ENCODE results near the gene ARL9.

Gene ARL9

GRCh38 chr4:56466910-56467283 lies 38.7 kb upstream of the ARL9 start:
- no peak for DNase-seq (ENCODE audit: low read depth)

GRCh38 chr4:56467284-56468096 lies 38.1 kb upstream of the ARL9 start, which contains the start of gene SRP72:
SRP72 (plus strand) TSS chr4:56467617; CDS start chr4:56467636, 19 bp downstream.
- no peak for TF ChIP-seq CTCF (IDR thresholded peaks at IDR 0.05; ENCODE audit: control insufficient read depth, insufficient read depth, low read depth, low read length, missing control alignments)
- peak; percentile 55 for DNase-seq (ENCODE audit: low read depth)
- peak within 1 kb of the TSS; percentile 90 for H3K4me3 ChIP-seq (ENCODE audit: control insufficient read depth, low read depth, low read length)

More at GRCh38 chr4:56466910-56467283, 38.7 kb upstream of the ARL9 start:
- no peak for TF ChIP-seq CTCF (IDR thresholded peaks at IDR 0.05; ENCODE audit: control insufficient read depth, insufficient read depth, low read depth, low read length, missing control alignments)
- peak overlapping the region; percentile 90 for H3K4me3 ChIP-seq (ENCODE audit: control insufficient read depth, low read depth, low read length)

GRCh38 chr4:56468097-56468422 lies 37.5 kb upstream of the ARL9 start:
- DNase-seq (ENCODE audit: low read depth) = no peak

GRCh38 chr4:56469489-56470210 lies 35.9 kb upstream of the ARL9 start:
- H3K4me3 ChIP-seq (ENCODE audit: control insufficient read depth, low read depth, low read length) = no peak overlapping the region
- DNase-seq (ENCODE audit: low read depth) = no peak
- no peak for TF ChIP-seq CTCF (IDR thresholded peaks at IDR 0.05; ENCODE audit: control insufficient read depth, insufficient read depth, low read depth, low read length, missing control alignments)

More at GRCh38 chr4:56468097-56468422, 37.5 kb upstream of the ARL9 start:
- TF ChIP-seq CTCF (IDR thresholded peaks at IDR 0.05; ENCODE audit: control insufficient read depth, insufficient read depth, low read depth, low read length, missing control alignments) = no peak
- peak overlapping the region; percentile 90 for H3K4me3 ChIP-seq (ENCODE audit: control insufficient read depth, low read depth, low read length)

GRCh38 chr4:56475917-56476316 lies 29.7 kb upstream of the ARL9 start:
- no peak for DNase-seq (ENCODE audit: low read depth)
- TF ChIP-seq CTCF (IDR thresholded peaks at IDR 0.05; ENCODE audit: control insufficient read depth, insufficient read depth, low read depth, low read length, missing control alignments) = no peak
- H3K4me3 ChIP-seq (ENCODE audit: control insufficient read depth, low read depth, low read length) = no peak overlapping the region

- no peak for DNase-seq (ENCODE audit: low read depth)
- no peak overlapping the region for H3K4me3 ChIP-seq (ENCODE audit: control insufficient read depth, low read depth, low read length)
- no peak for TF ChIP-seq CTCF (IDR thresholded peaks at IDR 0.05; ENCODE audit: control insufficient read depth, insufficient read depth, low read depth, low read length, missing control alignments)
These were observed 28.3 kb upstream of the ARL9 start for GRCh38 chr4:56477192-56477702.

Measured in AG09309 (cell line).